Gastroesophageal sphincter (tissue), 3 donors: Measurements from ENCODE around the gene OIP5.
"Not testable (repeated sequence)": the region's sequence is repeated elsewhere in the genome, so short reads cannot be mapped to it uniquely, and the experiment has no call there.

Experiments
- CTCF ChIP-seq, 4 experiments: fragments of 200-600 bp in 2 of 4; fragments of 450-650 bp in 2 of 4; sonication (generic) in 1 of 4; IDR thresholded peaks; one replicate each; pipeline ENCODE4 v1.5.1; 2017 to 2019; ENCODE audit warnings: antibody characterized with exemption in 4 of 4, mild to moderate bottlenecking in 2 of 4, moderate library complexity in 2 of 4
- EP300 ChIP-seq: sonication (generic); formaldehyde crosslinking; IDR thresholded peaks from one replicate; pipeline ENCODE4 v1.6.1; 2017; ENCODE audit warnings: antibody characterized with exemption, mild to moderate bottlenecking
- POLR2A ChIP-seq, 2 donors: fragments of 450-650 bp; IDR thresholded peaks; one replicate each; pipeline ENCODE4 v1.6.1; 2017; ENCODE audit warnings: antibody characterized with exemption in 2 of 2, mild to moderate bottlenecking in 2 of 2, moderate library complexity in 1 of 2

- TF ChIP-seq POLR2A (IDR thresholded peaks at IDR 0.05); CTCF (IDR thresholded peaks at IDR 0.05); EP300: not testable (repeated sequence)
Measured at GRCh38 chr15:41301139-41301538, 31.3 kb downstream of the OIP5 start.
